ELF-1 (cell line): ENCODE measurements around the gene SMIM44.

Experiments used
- DNase-seq: peaks from one replicate; pipeline ENCODE4 v3.0.0-alpha.2; 2016; ENCODE audit warnings: low read depth, low spot score

Gene SMIM44

DNA sequence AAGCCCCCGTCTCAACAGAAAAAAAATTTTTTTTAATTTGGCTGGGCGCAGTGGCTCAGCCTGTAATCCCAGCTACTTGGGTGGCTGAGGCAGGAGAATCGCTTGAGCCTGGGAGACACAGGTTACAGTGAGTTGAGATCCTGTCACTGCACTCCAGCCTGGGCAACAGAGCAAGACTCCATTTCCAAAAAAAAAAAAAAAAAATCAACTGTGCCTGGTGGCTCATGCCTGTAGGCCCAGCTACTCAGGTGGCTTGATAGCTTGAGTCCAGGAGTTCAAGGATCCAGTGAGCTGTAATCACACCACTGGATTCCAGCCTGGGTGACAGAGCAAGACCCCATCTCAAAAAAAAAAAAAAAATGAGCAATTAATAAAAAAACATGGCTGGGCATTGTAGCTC lies 18.5 kb upstream of the SMIM44 start:
- no peak for DNase-seq

GRCh38 chr19:3500429-3501101 lies 17.3 kb upstream of the SMIM44 start, which contains the start of gene DOHH:
Gene DOHH, minus strand, starts transcription at chr19:3500674. Its CDS starts 3,860 bp downstream, at chr19:3496814.
- peak; percentile 97 for DNase-seq

- no peak for DNase-seq
Observed at GRCh38 chr19:3499738-3500428, 16.6 kb upstream of the SMIM44 start.

GRCh38 chr19:3497757-3498520 lies 14.7 kb upstream of the SMIM44 start:
- no peak for DNase-seq

DNA sequence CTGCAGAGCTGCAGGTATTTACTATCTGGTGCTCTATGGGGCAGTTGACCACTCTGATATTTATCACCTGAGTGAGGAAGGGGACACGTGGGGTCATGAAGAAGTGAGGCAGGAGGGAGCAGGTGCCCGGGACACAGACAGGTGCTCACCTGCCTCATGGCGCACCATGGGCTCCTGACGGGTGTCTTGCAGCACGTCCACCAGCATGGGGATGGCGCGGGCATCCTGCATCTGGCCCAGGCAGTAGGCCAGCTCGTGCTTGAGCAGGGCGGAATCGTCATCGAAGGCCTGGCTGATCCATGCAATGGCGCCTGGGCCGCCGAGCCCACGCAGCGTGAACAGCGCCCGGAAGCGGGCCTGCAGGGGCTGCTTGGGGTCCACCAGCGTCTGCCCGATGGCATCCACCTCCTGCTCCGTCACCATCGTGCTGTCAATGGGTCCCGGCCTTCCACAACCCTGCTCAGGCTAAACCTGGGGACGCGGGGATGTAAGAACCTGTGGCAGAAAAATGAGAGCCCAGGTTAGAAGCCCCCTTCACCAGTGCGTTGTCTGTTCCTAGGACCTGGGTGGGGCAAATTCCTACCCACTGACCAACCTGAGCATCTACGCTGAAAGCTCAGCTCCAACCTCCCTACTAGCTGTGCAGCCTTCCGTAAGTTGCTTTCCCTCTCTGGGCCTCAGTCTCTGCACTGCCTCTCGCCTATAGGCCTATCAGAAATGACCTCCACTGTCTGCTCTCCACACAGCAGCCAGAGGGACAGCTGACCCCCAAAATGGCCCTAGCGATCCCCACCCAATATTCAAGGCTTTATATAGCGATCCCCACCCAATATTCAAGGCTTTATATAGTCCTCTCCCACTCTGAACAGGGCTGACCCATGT lies 13.4 kb upstream of the SMIM44 start:
- DNase-seq, result no peak

DNA sequence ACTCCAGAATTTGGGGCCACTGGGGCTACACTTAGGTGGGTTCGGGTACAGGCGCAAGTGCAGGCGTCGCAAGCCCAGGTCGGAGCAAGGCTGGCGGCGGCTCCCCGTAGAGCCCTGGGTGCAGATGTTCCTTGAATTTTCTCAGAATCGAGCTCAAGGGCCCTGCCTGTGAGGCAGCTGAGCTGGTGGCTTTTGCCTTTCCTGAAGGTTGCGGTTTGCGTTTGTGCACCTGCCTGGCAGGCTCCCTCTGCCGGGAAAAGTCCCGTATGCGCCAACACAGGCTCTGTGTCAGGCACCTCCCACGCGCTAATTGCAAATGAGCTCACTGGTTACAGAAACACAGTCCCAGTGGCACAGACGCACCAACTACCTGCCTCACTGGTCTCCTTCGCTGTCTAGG lies 11.3 kb upstream of the SMIM44 start:
- DNase-seq, result no peak

- peak; percentile 65 for DNase-seq
Observed at GRCh38 chr19:3494051-3494450, 10.8 kb upstream of the SMIM44 start.

- no peak for DNase-seq
Observed at GRCh38 chr19:3493651-3494050, 10.4 kb upstream of the SMIM44 start.

- no peak for DNase-seq
Observed at GRCh38 chr19:3492919-3493318, 9.7 kb upstream of the SMIM44 start.

DNA sequence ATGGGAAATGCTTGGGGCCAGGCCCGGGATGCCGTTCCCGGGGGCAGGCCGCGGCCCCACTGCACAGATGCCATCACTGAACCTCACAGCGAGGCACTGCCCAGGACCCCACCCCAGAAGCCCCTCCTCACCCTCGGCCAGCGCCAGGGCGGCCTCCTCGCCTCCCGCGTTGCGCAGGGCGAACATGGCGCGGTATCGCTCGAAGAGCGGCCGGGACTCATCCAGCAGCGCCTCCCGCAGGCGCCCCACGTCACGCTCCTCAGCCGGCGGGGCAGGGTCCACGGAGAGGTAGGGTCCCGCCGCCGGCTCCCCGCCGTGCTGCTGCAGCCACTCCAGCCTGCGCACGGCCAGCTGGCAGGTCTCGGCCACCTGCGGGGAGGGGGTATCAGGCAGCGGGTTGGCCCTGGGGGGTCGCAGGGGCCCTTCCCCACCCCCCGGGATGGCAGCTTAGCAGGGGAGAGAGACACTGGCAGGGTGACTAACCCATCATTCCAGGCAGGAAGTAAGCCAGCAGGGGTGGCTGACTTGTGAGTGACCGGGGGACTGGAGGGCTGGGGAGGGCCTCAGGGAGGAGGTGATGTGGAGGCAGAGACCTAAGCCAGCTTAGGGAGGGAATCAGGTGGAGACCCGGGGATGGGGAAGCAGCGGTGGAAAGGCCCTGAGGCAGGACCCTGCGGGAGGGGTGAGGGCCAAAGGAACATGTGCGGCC lies 9.0 kb upstream of the SMIM44 start:
- DNase-seq, result no peak

DNA sequence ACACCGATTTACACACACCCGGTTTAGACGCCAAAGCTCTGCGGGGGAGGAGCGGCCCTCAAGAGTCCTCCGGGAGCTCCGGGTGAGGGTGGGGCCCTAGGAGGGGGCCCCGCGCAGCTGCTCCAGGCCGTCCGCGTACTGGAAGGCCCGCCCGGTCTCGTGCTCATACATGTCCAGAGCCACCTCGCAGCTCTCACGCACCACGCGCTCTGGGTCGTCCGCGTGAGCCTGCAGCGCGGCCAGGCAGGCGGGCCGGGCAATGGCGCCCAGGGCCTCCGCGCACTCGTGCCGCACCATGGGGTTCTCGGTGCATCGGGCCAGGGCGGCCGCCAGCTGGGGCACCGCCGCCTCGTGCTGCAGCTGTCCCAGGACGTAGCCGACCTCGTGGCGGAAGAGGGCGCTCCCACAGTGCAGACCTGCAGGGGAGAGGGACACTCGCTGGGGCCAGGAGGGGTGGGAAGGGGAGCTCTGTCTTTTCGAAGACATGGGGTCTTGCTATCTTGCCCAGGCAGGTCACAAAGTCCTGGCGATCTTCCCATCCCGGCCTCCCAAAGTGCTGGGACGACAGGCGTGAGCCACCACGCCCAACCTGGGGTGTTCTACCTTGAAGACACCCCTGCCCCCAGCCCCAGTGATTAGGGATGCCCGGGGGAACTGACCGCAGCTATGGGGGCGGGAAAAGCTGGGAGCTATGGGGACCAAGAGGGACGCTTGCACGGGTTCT lies 8.3 kb upstream of the SMIM44 start:
- no peak for DNase-seq

DNA sequence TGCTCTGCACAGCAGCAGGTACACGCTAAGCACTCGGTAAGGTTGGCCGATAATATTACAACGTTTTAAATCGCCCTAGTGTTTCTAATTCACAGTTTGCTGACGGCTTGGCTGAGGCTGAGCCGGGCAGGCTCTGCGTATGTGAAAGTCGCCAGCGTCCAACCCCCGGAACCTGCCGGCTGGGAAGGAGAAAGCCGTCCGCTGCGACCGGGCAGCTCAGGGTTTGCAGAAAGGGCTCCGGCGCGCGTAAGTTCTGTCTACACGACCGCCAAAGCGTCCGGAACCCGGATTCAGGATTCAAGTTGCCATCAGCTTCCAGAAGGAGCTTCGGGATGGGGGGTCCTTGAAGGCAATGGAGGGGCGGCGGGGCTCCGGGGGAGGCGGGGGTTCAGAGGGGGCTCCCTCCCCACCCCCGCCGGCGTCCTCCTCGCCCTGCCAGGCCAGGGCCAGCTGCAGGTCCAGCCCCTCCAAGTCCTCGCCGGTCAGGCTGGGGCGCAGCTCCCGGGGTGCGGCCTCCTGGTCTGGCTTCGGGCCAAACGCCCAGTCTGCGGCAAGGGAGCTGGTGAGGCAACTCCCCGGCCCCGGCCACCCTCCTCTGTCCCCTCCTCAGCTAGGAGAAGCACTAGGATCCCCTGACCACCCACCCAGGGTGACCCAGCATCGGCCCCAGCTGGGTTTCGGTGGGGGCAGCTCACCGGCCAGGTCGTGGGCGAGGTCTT lies 575 bp downstream of the SMIM44 start:
- no peak for DNase-seq

DNA sequence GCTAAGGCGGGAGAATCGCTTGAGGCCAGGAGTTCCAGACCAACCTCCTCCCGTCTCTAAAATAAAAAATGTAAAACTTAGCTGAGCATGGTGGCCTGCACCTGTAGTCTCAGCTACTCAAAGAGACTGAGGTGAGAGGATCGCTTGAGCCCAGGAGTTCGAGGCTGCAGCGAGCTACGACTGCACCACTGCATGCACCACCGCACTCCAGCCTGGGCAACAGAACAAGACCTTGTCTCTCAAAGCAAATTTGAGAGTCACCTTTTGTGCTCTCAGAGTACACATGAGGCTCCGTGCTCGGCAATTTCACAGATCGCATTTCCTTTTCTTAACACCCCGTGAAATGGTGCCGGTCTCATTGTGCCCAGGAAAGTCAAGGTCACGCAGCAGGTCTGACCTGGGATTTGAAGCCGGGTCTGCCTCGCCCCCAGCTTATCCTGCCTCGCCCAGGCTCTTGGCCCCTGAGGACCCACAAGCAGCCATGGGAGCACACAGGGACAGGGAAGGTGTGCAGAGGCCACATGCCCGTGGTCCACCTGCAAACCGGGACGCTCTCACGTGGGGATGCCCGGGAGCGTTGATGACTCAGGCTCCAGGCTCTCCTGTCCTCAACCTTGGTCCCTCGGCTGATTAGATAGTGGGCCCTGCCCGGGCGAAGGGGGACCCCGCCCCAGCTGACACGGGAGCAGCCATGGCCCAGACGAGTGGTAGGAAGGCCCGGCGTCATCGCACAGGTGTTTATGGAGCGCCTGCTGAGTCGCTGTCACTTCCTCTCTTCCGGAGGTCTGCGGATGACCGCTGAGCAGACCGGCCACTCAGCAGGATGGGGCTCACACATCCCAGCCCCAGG lies 1.8 kb downstream of the SMIM44 start:
- no peak for DNase-seq

DNA sequence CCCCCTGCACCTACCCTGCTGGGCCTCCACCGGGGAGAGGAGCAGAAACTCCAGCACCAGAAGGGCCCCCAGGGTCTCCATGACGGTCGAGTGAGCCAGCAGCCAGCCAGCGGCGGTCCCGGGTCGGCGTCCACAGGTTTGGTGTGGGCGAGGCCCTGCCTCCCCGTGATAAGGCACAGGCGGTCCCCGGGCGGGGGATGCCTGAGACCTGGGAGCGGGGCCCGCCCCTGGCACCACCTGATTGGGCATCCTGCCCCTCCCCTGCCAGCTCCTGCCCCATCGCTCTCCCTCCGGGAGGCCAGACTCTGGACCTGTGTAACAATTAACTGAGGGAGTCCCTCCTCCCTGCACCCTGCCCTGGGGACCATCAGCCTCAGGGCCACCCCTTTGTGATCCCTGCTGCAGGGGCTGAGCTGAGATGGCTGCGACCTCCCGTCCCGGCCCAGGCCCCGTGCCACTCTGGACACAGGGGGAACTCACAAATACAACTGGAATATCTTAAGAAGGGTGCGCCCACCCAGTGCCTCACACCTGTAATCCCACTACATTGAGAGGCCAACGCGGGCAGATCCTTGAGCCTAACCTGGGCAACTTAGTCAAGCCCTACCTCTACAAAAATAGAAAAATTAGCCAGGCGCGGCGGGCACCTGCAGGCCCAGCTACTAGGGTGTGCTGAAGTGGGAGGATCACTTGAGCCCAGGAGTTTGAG lies 2.7 kb downstream of the SMIM44 start, which contains the start of gene SMIM24:
TSS of gene SMIM24 (minus strand) at position 143 of the 709 bp plus-strand sequence. CDS start at position 81, 62 bp downstream.
- DNase-seq, result no peak

DNA sequence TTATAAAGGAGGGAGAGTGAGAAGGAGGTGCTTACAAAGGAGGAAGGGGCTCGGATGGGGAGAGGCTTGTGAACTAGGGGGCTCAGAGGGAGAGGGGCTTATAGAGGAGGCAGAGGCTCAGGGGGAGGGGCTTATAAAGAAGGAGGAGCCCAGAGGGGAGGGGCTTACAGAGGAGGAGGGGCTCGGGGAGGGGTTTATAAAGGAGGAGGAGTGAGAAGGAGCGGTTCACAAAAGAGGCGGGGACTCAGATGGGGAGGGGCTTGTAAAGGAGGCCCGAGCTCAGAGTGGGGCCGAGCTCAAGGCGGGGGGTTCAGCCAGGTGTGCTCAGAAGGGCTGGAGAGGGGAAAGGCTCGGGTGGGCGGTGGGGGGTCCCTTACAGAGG lies 3.4 kb downstream of the SMIM44 start:
- no peak for DNase-seq

DNA sequence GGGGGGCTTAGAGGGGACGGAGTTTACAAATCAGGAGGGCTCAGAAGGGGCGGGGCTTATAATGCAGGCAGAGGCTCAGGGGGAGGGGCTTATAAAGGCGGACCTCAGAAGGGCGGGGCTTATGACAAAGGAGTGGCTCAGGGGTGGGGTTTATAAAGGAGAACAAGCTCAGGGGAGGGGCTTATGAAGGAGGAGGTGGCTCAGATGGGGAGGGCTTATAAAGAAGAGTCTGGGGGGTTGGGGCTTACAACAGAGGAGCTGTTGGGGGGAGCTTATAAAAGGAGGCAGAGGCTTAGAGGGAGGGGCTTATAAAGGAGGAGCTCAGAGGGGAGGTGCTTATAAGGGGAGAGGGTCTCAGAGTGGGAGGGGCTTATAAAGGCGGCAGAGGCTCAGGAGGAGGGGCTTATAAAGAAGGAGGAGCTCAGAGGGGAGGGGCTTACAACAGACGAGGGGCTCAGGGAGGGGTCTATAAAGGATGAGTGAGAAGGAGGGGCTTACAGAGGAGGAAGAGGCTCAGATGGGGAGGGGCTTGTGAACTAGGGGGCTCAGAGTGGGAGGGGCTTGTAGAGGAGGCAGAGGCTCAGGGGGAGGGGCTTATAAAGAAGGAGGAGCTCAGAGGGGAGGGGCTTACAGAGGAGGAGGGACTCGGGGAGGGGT lies 3.9 kb downstream of the SMIM44 start:
- peak; percentile 50 for DNase-seq

- DNase-seq, result no peak
Observed at GRCh38 chr19:3478409-3479176, 4.6 kb downstream of the SMIM44 start.
